ENCODE results near the gene HSPBP1.

The HSPBP1 gene, protein sequence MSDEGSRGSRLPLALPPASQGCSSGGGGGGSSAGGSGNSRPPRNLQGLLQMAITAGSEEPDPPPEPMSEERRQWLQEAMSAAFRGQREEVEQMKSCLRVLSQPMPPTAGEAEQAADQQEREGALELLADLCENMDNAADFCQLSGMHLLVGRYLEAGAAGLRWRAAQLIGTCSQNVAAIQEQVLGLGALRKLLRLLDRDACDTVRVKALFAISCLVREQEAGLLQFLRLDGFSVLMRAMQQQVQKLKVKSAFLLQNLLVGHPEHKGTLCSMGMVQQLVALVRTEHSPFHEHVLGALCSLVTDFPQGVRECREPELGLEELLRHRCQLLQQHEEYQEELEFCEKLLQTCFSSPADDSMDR

DNA sequence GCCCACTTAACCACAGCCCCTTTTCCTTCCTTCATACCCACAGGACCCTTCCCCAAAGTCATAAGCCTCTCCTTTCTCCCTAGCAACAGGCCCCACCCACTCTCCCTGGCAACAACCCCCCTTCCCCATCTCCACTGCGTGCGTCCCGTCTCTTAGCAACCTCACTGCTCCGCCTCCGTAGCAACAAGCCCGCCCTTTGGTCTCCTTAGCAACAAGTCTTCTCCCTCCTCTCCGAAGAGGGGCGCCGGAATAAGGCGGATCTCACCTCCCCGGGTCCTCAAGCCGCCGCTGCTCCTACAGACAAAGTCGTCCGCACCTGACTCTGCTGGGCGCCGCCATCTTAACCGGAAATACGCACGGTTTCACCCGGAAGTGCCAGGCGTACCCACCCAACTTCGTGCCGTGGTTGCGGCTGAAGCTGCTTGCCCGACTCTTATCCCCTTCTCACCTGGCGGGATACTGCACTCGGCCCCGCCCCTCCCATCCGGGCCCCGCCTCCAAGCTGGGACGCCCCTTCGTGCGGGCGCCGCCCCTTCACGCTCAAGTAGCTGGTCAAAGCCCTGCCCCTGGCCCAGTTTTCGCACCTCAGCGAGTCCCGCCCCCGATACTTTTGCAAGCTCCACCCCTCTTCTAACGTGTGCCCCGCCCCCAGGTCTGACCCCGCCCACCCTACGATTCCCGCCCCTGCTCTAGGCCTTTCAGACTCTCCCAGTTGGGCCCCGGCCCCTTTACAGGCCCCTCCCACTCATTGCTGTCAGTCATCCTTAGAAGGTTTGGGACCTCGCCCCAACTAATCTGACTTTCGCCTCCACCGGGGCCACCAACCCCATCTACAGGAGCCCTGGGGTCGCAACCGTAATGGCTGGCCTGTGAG, at the start of gene HSPBP1:
TSS of gene HSPBP1 (minus strand) at position 341 of the 874 bp plus-strand sequence. CDS start 502 bp downstream, outside the sequence.
- TF ChIP-seq GATA3 (IDR thresholded peaks at IDR 0.05; ENCODE audit: low read depth, low read length) (no peak), GATA2 (IDR thresholded peaks at IDR 0.05; ENCODE audit: low read depth, low read length) (no peak)

DNA sequence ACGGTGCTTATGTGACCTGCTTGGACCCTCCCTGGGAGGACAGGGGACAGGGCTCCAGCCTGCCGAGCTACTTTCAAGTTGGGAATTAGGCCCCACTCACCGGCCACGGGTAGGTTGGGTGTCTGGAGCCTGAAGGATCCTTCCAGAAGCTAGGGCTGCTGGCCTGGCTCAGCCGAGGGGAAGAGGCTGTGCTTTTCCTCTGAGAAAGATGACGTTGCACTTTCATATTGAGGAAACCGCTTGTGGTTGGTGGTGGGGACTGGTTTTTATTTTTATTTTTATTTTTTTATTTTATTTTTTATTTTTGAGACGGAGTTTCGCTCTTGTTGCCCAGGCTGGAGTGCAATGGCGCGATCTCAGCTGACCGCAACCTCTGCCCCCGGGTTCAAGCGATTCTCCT, 45.3 kb upstream of the HSPBP1 start, which contains the start of gene TMEM150B:
TSS of gene TMEM150B (minus strand) at position 170 of the 400 bp plus-strand sequence. CDS start 4,305 bp downstream, outside the sequence.
- TF ChIP-seq GATA2 (IDR thresholded peaks at IDR 0.05; ENCODE audit: low read depth, low read length): no peak
- no peak for TF ChIP-seq GATA3 (IDR thresholded peaks at IDR 0.05; ENCODE audit: low read depth, low read length)

DNA sequence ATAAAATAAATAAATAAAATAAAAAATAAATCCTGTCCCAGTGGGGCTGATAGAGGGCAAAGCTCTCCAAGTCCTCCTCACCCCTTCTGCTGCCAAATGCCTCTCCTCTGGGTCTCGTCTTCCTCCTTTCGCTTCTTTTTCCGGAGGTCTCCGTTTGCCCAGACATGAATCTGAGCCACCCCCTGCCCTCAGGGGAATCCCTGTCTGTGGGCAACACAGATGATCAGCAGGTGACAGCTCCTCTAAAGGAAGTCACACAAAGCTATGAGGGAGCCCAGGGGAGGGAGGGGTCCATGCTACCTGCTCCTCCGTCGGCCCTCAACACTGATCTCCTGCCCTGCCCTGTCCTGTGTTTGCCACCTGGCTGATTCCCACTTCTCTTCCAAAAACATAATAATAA, 44.8 kb upstream of the HSPBP1 start:
- TF ChIP-seq GATA2 (IDR thresholded peaks at IDR 0.05; ENCODE audit: low read depth, low read length) (no peak), GATA3 (IDR thresholded peaks at IDR 0.05; ENCODE audit: low read depth, low read length) (no peak)

DNA sequence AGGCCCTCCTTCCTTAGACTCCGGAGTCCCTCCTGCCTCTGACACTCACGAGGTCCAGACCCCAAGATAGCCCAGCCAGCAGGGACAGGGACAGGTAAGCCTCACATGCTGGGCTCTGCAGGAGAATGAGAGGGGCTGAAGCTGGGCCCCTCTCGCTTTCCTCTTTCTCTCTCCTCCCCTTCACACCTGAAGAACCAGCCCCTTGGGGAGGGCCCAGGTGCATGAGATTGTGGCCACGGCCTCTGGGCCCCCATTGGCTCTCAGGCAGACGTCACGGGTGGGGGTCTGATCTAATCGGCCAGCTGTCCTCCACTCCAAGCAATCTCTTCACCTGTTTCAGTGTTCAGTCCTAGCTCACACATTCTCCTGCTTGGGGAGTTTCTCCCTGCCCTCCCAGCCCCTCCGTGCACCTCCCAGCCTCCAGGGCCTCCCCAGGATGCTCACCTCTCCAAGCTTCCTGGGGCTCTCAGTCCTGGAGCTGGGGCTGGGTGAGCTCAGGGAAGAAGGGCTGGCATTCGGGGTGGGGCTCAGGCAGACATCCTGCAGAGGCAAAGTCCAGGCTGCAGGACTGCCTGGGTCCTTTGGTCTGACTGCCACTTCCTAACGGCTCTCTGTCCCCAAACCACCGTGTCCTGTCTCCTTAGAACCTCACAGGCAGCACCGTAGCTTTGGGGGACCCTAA, 42.4 kb upstream of the HSPBP1 start:
- TF ChIP-seq GATA3 (IDR thresholded peaks at IDR 0.05; ENCODE audit: low read depth, low read length) (no peak), GATA2 (IDR thresholded peaks at IDR 0.05; ENCODE audit: low read depth, low read length) (no peak)

DNA sequence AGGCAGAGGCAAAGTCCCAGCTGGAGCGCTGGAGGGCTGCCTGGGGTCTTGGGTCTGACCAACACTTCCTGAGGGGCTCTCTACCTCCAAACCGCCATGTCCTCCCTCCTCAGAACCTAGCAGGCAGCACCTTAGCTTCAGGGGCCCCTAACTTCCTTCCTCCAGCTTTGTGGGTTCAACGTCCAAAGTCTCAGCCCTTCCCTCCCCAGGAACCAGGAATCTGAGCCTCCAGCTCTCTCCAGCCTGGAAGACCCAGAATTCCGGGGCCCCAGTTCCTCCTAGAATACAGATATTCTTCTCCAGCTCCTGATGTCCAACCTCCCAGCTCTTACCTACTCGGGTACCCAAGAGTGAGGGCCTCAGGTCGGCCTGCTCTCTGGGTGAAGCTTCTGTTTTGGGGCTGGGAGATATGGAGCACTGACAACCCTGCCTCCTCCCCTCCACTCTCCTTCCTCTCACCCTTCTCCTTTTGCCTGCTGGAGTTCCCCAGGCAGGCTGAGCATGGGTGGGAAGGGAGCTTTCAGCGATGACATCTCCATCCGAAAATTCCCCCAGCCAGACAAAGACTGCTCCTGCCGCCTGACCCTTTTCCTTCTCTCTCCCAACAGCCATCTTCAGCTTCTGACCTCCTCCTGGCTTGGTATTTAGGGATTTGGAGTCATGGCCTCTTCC, 41.7 kb upstream of the HSPBP1 start:
- TF ChIP-seq GATA2 (IDR thresholded peaks at IDR 0.05; ENCODE audit: low read depth, low read length): no peak
- no peak for TF ChIP-seq GATA3 (IDR thresholded peaks at IDR 0.05; ENCODE audit: low read depth, low read length)

DNA sequence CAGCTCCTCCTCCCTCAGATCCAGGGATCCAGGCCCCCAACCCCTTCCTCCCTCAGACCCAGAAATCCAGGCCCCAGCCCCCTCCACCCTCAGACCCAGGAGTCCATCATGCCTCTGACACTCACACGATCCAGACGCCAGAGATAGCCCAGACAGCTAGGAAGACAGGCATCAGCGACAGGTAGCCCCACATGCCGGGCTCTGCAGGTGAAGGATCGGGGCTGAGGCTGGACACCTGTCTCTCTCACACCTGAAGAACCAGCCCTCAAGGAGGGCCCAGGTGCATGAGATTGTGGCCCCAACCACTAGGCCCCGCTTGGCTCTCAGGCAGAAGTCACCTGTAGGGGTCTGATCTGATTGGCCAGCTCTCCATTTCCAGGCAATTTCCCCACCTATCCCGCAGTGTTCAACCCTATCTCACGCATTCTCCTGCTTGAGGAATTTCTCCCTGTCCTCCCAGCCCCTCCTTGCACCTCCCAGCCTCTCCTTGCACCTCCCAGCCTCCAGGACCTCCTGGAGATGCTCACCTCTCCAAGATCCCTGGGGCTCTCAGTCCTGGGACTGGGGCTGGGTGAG, 41.0 kb upstream of the HSPBP1 start:
- TF ChIP-seq GATA2 (IDR thresholded peaks at IDR 0.05; ENCODE audit: low read depth, low read length): no peak
- no peak for TF ChIP-seq GATA3 (IDR thresholded peaks at IDR 0.05; ENCODE audit: low read depth, low read length)

DNA sequence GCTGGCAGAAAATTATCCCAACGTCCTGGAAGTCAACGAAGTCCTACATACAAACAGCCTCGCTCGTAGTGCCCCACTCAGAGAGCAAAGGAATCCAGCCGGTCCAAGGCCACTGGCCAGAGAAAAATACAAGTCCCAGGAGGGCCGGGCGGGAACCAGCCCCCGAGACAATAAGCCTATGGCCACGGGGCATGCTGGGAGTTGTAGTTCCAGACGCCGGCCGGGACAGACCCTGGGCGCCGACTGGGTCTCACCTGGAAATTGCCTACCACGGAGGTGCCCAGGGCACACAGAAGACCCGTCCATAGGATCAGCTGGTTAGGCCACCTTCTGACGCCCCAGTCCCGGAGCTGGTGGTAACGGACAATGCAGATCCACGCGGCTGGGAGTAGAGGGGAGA, 39.9 kb upstream of the HSPBP1 start:
- TF ChIP-seq GATA2 (IDR thresholded peaks at IDR 0.05; ENCODE audit: low read depth, low read length) (no peak), GATA3 (IDR thresholded peaks at IDR 0.05; ENCODE audit: low read depth, low read length) (no peak)

DNA sequence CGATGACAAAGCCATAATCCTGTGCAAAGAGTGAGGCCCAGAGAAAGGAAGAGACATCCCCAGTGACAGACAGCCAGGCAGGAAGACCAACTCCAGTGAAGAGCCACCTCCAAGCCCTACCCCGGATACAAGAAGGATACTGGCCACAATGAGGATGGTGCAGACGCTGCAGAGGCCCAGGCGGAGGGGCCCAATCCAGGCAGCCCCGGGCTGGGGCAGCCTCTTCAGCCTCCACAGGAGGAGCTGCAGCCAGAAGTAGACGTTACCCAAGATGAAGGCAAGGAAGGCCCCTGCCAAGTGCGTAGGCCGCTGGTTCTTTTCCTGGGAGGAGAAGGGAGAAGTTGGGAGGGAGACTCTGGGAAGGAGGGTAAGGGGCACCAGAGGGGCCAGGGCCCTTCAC, 36.7 kb upstream of the HSPBP1 start:
- TF ChIP-seq GATA2 (IDR thresholded peaks at IDR 0.05; ENCODE audit: low read depth, low read length) (no peak), GATA3 (IDR thresholded peaks at IDR 0.05; ENCODE audit: low read depth, low read length) (no peak)

DNA sequence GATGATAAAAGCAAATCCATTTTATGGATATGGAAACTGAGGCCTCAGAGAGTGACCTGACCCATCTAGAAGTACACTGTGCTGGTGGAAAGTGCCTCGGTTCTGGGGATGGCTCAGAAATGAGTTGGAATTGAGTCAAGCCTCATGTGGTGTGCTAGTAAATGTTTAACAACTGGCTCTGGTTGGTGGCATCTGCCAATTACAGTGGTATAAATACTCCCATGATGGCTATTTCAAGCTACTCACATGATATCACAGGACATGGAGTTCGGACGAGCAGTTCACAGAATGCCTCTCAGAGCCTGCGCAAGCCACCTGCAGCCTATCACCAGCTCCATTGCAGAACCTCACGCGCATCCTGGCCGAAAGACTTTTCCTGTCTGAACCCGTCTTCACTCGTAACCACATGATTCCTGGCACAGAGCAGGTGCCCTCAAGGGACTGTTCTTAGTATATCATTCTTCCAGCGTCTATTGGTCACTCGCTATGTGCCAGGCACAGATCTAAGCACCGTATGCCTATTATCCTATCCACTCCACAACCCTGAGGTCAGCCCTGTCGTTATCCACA, 36.1 kb upstream of the HSPBP1 start:
- TF ChIP-seq GATA3 (IDR thresholded peaks at IDR 0.05; ENCODE audit: low read depth, low read length) (no peak), GATA2 (IDR thresholded peaks at IDR 0.05; ENCODE audit: low read depth, low read length) (no peak)

DNA sequence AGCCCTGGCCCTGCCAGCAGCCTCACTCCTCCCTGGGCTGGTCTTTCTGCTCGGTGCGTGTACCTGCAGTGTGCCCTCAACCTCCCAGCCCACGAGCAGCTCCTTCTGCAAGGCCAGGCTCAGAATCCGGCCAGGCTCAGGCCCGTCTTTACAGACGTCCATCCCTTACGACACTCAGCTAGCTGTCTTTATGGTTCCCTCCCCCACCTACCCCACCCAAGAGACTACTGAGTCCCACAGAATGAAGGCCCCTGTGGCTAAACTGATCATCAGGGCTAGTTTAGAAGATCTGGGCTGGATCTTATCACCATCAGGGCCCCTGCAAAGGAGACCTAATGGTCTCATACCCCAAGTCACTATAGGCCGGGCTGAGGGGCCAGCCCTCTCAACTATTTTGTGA, 34.5 kb upstream of the HSPBP1 start:
- no peak for TF ChIP-seq GATA2 (IDR thresholded peaks at IDR 0.05; ENCODE audit: low read depth, low read length)

DNA sequence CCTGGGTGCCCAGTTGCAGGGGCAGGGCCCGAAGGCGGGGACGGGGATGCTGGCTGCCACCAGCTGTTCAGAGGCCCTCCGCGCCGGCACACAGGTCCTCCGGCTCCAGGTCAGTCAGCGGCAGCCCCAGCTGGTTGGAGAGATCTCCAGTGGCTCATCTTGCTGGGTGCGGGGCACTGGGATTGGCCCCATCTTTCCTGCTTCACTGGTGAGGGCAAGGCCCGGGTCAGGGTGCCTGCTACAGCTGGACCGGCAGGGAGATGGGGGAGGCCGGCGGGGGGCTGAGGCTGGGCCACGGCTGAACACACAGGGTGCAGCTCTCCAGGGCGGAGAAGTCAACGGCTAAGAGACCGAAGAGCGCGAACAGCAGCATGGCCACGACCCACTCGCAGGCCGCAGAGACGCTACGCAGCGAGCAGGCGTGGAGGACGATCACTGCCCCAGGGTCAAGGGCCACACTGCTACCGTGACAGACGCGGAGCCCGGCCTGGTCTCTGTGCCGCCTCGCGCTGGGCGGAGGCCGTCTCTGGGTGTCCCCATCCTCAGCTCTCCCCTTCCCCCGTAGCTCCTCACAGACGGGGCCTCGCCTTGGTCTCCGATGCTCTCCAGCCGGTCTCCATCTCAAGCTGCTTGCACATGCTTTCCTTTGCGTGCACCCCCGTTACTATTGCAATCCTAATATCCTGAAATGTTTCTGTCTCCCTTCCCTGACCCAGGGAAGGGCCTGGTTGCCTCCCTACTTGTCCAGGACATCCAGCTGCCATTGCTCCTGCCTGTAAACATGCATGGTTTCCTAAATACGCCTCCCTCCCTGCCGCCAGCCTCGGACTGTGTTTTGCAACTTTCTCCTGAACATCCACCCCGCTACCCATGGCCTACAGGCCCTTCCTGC, 33.0 kb upstream of the HSPBP1 start:
- TF ChIP-seq GATA2 (IDR thresholded peaks at IDR 0.05; ENCODE audit: low read depth, low read length) (no peak), GATA3 (IDR thresholded peaks at IDR 0.05; ENCODE audit: low read depth, low read length) (no peak)

DNA sequence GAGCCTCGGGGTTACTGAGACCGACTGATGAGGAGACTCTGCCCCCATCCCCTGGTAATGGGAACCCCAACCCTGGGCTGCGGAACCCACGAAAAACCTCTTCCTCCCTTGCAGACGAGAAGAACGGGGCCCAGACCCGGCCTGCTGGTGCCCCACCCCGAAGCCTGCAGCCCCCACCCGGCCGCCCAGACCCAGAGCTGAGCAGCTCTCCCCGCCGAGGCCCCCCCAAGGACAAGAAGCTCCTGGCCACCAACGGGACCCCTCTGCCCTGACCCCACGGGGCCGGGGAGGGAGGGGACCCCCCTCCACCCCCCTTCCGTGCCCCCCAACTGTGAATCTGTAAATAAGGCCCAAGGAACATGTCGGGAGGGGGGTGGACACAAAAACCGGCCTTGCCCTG, 31.9 kb upstream of the HSPBP1 start:
- TF ChIP-seq GATA2 (IDR thresholded peaks at IDR 0.05; ENCODE audit: low read depth, low read length) (no peak), GATA3 (IDR thresholded peaks at IDR 0.05; ENCODE audit: low read depth, low read length) (no peak)

All from SH-SY5Y (cell line).